Tibial nerve (tissue), 4 donors: ENCODE results near the gene TIMM13.

Source experiments
- EP300 ChIP-seq, 2 donors: sonication (generic); formaldehyde crosslinking; IDR thresholded peaks; one replicate each; pipeline ENCODE4 v1.6.1; 2017; ENCODE audit warnings: antibody characterized with exemption in 2 of 2, mild to moderate bottlenecking in 1 of 2
- POLR2A ChIP-seq, 2 donors: fragments of 450-650 bp; IDR thresholded peaks; one replicate each; pipeline ENCODE4 v1.6.1; 2017; ENCODE audit warnings: antibody characterized with exemption in 2 of 2, mild to moderate bottlenecking in 2 of 2, moderate library complexity in 2 of 2
- TF ChIP-seq, protein P1 (sequence below), 5 experiments: fragments of 200-600 bp in 3 of 5; fragments of 450-650 bp in 2 of 5; sonication (generic) in 3 of 5; IDR thresholded peaks; one replicate each; pipeline ENCODE4 v1.5.1; 2016 to 2019; ENCODE audit warnings: antibody characterized with exemption in 5 of 5, mild to moderate bottlenecking in 3 of 5, moderate library complexity in 2 of 5

DNA sequence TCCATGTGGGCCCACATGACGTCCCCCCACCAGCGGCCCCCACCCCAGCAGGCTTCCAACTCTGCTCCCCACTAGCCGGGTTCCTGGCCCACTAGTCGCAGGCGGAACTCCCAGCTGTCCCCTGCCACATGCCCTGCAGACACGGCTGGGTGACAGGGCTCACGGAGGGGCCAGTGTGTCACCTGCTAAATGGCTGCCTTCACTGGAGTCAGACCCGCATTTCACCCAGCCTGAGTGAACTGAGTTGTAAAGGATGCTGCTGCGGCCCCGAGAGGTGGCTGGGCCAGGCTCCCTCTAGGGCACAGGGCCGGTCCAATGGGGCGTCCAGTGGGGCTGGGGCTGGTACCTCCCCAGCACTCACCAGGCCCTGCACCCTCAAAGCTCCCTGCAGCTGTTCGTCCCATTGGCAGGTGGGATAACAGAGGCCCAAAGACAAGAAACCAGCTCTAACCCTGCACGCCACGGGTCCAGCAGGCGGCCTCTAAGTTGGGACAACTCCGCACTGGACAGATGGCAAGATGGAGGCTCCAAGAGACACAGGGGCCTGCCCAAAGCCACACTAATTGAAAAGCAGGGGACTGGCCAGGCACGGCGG, 26.1 kb upstream of the TIMM13 start:
- TF ChIP-seq, protein P1, sequence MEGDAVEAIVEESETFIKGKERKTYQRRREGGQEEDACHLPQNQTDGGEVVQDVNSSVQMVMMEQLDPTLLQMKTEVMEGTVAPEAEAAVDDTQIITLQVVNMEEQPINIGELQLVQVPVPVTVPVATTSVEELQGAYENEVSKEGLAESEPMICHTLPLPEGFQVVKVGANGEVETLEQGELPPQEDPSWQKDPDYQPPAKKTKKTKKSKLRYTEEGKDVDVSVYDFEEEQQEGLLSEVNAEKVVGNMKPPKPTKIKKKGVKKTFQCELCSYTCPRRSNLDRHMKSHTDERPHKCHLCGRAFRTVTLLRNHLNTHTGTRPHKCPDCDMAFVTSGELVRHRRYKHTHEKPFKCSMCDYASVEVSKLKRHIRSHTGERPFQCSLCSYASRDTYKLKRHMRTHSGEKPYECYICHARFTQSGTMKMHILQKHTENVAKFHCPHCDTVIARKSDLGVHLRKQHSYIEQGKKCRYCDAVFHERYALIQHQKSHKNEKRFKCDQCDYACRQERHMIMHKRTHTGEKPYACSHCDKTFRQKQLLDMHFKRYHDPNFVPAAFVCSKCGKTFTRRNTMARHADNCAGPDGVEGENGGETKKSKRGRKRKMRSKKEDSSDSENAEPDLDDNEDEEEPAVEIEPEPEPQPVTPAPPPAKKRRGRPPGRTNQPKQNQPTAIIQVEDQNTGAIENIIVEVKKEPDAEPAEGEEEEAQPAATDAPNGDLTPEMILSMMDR (IDR thresholded peaks at IDR 0.05) = no peak
- TF ChIP-seq POLR2A (IDR thresholded peaks at IDR 0.05) = no peak
- TF ChIP-seq EP300 (IDR thresholded peaks at IDR 0.05) = no peak
